ENCODE results near the gene SLC26A11. TPM values are rescaled to one million over a fixed set of nuclear protein-coding genes. Genes with fewer than 3 reads are reported as not detected.

The SLC26A11 gene
- total RNA-seq, 1 donor from 2014 or later, result 16.1 TPM

GRCh38 chr17:80209765-80210164, 10.5 kb upstream of the SLC26A11 start:
- no peaks in the 10 kb centered on the region for H3K79me2 ChIP-seq (ENCODE audit: insufficient read depth, low read length)
- no peaks in the 10 kb centered on the region for H3K27me3 ChIP-seq (ENCODE audit: insufficient read depth, low read length)
- Mint-ChIP-seq H3K27ac (ENCODE audit: unreplicated experiment) (no peak overlapping the region), H3K4me3 (ENCODE audit: unreplicated experiment) (no peak overlapping the region), H3K36me3 (ENCODE audit: low read depth, unreplicated experiment) (peaks cover 5% of the 10 kb centered on the region), H3K9me3 (ENCODE audit: unreplicated experiment) (peaks cover 1% of the 10 kb centered on the region), H3K27me3 (ENCODE audit: low read depth, unreplicated experiment) (no peaks in the 10 kb centered on the region), H3K4me1 (ENCODE audit: low read depth, unreplicated experiment) (no peaks in the 10 kb centered on the region)
- no peak overlapping the region for H3K27ac ChIP-seq (ENCODE audit: low read depth, low read length)
- H2AFZ ChIP-seq (ENCODE audit: low read depth, low read length), result no peak overlapping the region
- no peak for DNase-seq (ENCODE audit: low read depth)
- TF ChIP-seq EZH2 (IDR thresholded peaks at IDR 0.05; ENCODE audit: insufficient read depth, low read length) (no peak), CTCF (IDR thresholded peaks at IDR 0.05; ENCODE audit: insufficient read depth, low read depth, low read length) (no peak)
- H3K36me3 ChIP-seq (ENCODE audit: insufficient read depth, low read length), result no peaks in the 10 kb centered on the region
- no peak overlapping the region for H3K4me3 ChIP-seq (ENCODE audit: insufficient read depth, low read depth, low read length)
- H3K4me2 ChIP-seq (ENCODE audit: low read length), result no peak overlapping the region
- no peaks in the 10 kb centered on the region for H3K4me1 ChIP-seq (ENCODE audit: insufficient read depth, low read length)
- no peaks in the 10 kb centered on the region for H3K9me3 ChIP-seq (ENCODE audit: insufficient read depth, low read depth, low read length)
- H4K20me1 ChIP-seq (ENCODE audit: insufficient read depth, low read length), result no peaks in the 10 kb centered on the region
- FAIRE-seq, result no peak
- no peak overlapping the region for H3K9ac ChIP-seq (ENCODE audit: low read length)

DNA sequence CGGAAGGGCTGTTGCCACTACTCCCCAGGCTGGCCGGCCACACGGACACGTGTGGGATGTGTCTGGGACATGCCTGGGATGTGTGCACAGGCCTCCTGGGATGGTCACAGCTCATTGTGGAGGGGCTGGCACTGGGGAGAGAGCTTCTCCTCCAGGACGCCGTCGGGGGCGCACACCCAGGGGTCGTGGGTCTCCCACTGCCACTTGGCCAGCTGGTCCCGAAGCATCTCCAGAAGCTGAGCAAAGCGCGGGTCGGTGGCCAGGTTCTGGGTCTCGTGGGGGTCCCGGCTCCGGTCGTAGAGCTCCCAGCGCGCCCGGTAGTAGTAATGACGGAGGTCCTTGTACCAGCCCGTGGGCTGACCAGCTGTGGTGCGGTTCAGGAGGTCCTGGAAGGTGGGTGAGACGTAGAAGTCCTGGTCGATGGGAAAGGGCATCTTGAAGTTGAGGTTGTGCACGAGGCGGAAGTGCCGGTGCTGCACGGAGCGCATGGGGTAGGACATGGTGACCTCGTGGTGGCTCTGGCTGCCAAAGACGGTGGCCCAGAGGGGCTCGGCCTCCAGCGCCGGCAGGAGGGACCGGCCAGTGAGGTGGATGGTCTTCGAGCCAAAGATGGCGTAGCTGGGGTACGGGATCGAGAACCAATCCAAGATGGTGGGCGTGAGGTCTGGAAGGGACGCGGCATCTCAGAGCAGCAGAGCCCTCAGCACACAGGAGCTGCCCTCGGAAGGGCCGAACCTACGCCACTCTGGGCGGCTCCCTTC, 9.7 kb upstream of the SLC26A11 start:
- Histone ChIP-seq H3K9ac (ENCODE audit: low read length) (no peak overlapping the region), H3K9me3 (ENCODE audit: insufficient read depth, low read depth, low read length) (no peaks in the 10 kb centered on the region), H3K4me2 (ENCODE audit: low read length) (no peak overlapping the region), H3K79me2 (ENCODE audit: insufficient read depth, low read length) (no peaks in the 10 kb centered on the region), H3K27me3 (ENCODE audit: insufficient read depth, low read length) (no peaks in the 10 kb centered on the region), H3K4me3 (ENCODE audit: insufficient read depth, low read depth, low read length) (no peak overlapping the region), H3K36me3 (ENCODE audit: insufficient read depth, low read length) (no peaks in the 10 kb centered on the region), H4K20me1 (ENCODE audit: insufficient read depth, low read length) (no peaks in the 10 kb centered on the region), H3K27ac (ENCODE audit: low read depth, low read length) (no peak overlapping the region), H3K4me1 (ENCODE audit: insufficient read depth, low read length) (no peaks in the 10 kb centered on the region), H2AFZ (ENCODE audit: low read depth, low read length) (no peak overlapping the region)
- DNase-seq (ENCODE audit: low read depth), result no peak
- no peaks in the 10 kb centered on the region for H3K27me3 Mint-ChIP-seq (ENCODE audit: low read depth, unreplicated experiment)
- peaks cover 5% of the 10 kb centered on the region for H3K36me3 Mint-ChIP-seq (ENCODE audit: low read depth, unreplicated experiment)
- no peak overlapping the region for H3K27ac Mint-ChIP-seq (ENCODE audit: unreplicated experiment)
- TF ChIP-seq CTCF (IDR thresholded peaks at IDR 0.05; ENCODE audit: insufficient read depth, low read depth, low read length) (no peak), EZH2 (IDR thresholded peaks at IDR 0.05; ENCODE audit: insufficient read depth, low read length) (no peak)
- H3K9me3 Mint-ChIP-seq (ENCODE audit: unreplicated experiment), result peaks cover 1% of the 10 kb centered on the region
- no peak for FAIRE-seq
- no peaks in the 10 kb centered on the region for H3K4me1 Mint-ChIP-seq (ENCODE audit: low read depth, unreplicated experiment)
- no peak overlapping the region for H3K4me3 Mint-ChIP-seq (ENCODE audit: unreplicated experiment)

DNA sequence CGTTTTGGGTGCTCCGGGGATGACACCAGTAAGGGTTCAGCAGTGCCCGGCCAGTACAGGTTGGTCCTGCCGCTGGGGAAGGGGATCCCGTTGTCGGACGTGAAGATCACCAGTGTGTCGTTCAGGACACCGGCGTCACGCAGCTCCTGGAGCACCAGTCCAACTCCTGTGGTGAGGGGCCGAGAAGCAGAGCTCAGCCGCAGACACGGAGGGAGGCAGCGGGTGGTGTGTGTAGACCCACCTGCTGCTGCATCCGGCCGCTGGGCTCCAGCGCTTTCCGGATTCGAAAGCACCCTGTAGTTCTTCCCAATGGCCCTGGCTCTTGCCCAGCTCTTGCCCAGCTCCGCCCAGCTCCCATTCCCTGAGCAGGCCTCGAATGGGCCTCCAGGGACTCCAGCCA, 8.1 kb upstream of the SLC26A11 start:
- Mint-ChIP-seq H3K27me3 (ENCODE audit: low read depth, unreplicated experiment) (no peaks in the 10 kb centered on the region), H3K4me3 (ENCODE audit: unreplicated experiment) (no peak overlapping the region)
- no peak for DNase-seq (ENCODE audit: low read depth)

More for the DNA sequence above, 8.1 kb upstream of the SLC26A11 start:
- H3K27ac Mint-ChIP-seq (ENCODE audit: unreplicated experiment), result no peak overlapping the region
- no peaks in the 10 kb centered on the region for H3K4me1 ChIP-seq (ENCODE audit: insufficient read depth, low read length)
- H2AFZ ChIP-seq (ENCODE audit: low read depth, low read length), result no peak overlapping the region
- H4K20me1 ChIP-seq (ENCODE audit: insufficient read depth, low read length), result peaks cover under 1% of the 10 kb centered on the region
- no peaks in the 10 kb centered on the region for H3K4me1 Mint-ChIP-seq (ENCODE audit: low read depth, unreplicated experiment)
- peaks cover 9% of the 10 kb centered on the region for H3K36me3 Mint-ChIP-seq (ENCODE audit: low read depth, unreplicated experiment)
- no peaks in the 10 kb centered on the region for H3K79me2 ChIP-seq (ENCODE audit: insufficient read depth, low read length)
- H3K9me3 ChIP-seq (ENCODE audit: insufficient read depth, low read depth, low read length), result no peaks in the 10 kb centered on the region
- no peaks in the 10 kb centered on the region for H3K27me3 ChIP-seq (ENCODE audit: insufficient read depth, low read length)
- no peak for TF ChIP-seq EZH2 (IDR thresholded peaks at IDR 0.05; ENCODE audit: insufficient read depth, low read length)
- no peak for TF ChIP-seq CTCF (IDR thresholded peaks at IDR 0.05; ENCODE audit: insufficient read depth, low read depth, low read length)
- no peak overlapping the region for H3K9ac ChIP-seq (ENCODE audit: low read length)
- H3K9me3 Mint-ChIP-seq (ENCODE audit: unreplicated experiment), result peaks cover 1% of the 10 kb centered on the region
- H3K27ac ChIP-seq (ENCODE audit: low read depth, low read length), result no peak overlapping the region
- no peaks in the 10 kb centered on the region for H3K36me3 ChIP-seq (ENCODE audit: insufficient read depth, low read length)
- no peak overlapping the region for H3K4me3 ChIP-seq (ENCODE audit: insufficient read depth, low read depth, low read length)
- no peak for FAIRE-seq
- no peak overlapping the region for H3K4me2 ChIP-seq (ENCODE audit: low read length)
